Peyer's patch (tissue), 4 donors: Measurements from ENCODE around the gene EXOSC10. TPM values are rescaled to one million over a fixed set of nuclear protein-coding genes. Genes with fewer than 3 reads are reported as not detected.
"Not testable (repeated sequence)": the region's sequence is repeated elsewhere in the genome, so short reads cannot be mapped to it uniquely, and the experiment has no call there.

Experiments
- DNase-seq, 3 donors: peaks; one replicate each; pipeline ENCODE4 v3.0.0-alpha.2; 2017 to 2019
- H3K27ac ChIP-seq, 4 donors: fragments of 200-600 bp; sonication (generic); one replicate each; pipeline ENCODE4 v1.5.1; 2016 to 2019
- H3K27me3 ChIP-seq, 2 donors: fragments of 200-600 bp; sonication (generic); one replicate each; pipeline ENCODE4 v1.5.1; 2019
- H3K36me3 ChIP-seq, 3 donors: fragments of 200-600 bp; sonication (generic); one replicate each; pipeline ENCODE4 v1.5.1; 2016 to 2019
- H3K4me1 ChIP-seq, 4 donors: fragments of 200-600 bp; sonication (generic); one replicate each; pipeline ENCODE4 v1.5.1; 2016 to 2019
- H3K4me3 ChIP-seq, 4 donors: fragments of 200-600 bp; sonication (generic); 1 replicate in 3 of 4; 2 replicates in 1 of 4; pipeline ENCODE4 v1.5.1; 2016 to 2019; ENCODE audit warnings: mild to moderate bottlenecking in 1 of 4
- H3K9me3 ChIP-seq, 4 donors: fragments of 200-600 bp; sonication (generic); one replicate each; pipeline ENCODE4 v1.5.1; 2016 to 2019; ENCODE audit warnings: mild to moderate bottlenecking in 1 of 4
- POLR2A ChIP-seq, 2 donors: fragments of 450-650 bp; IDR thresholded peaks; one replicate each; pipeline ENCODE4 v1.5.1; 2017; ENCODE audit warnings: antibody characterized with exemption in 2 of 2, mild to moderate bottlenecking in 2 of 2, moderate library complexity in 2 of 2
- total RNA-seq, 4 donors: library from RNA; depleted of rRNA; stranded (reverse); fragments of >200 nt; gene quantifications; one replicate each; pipeline ENCODE4 v1.1.0, GENCODE V29; 2016
- TF ChIP-seq, protein P1 (sequence below), 6 experiments: fragments of 450-650 bp in 4 of 6; fragments of 200-600 bp in 2 of 6; sonication (generic) in 1 of 6; IDR thresholded peaks; one replicate each; pipeline ENCODE4 v1.5.1; 2017 to 2019; ENCODE audit warnings: antibody characterized with exemption in 6 of 6, mild to moderate bottlenecking in 3 of 6, moderate library complexity in 1 of 6

The EXOSC10 gene
- total RNA-seq, 4 donors from 2014 or later = 55.0 to 152 (median 71.7) TPM

DNA sequence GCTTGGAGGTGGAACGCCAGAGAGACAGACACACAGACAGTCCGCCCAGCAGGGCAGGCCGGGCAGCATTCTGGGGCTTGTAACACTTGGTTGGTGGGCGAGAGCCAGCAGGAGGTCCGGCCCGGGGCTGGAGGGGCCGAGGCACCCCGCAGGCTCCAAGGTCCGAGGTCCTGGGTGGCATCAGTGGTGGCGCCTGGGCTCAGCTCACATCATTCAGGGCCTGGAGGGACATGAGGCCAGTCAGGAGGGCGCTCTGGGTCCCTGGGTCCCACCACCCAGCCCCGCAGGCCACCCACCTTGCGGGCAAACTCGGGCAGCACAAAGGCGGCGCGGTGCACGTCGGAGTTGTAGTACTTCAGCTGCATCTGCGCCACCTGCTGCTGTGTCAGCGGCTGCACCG, 45.0 kb downstream of the EXOSC10 start:
- H3K27ac ChIP-seq = no peak overlapping the region
- H3K4me3 ChIP-seq = no peak overlapping the region
- TF ChIP-seq, protein P1, sequence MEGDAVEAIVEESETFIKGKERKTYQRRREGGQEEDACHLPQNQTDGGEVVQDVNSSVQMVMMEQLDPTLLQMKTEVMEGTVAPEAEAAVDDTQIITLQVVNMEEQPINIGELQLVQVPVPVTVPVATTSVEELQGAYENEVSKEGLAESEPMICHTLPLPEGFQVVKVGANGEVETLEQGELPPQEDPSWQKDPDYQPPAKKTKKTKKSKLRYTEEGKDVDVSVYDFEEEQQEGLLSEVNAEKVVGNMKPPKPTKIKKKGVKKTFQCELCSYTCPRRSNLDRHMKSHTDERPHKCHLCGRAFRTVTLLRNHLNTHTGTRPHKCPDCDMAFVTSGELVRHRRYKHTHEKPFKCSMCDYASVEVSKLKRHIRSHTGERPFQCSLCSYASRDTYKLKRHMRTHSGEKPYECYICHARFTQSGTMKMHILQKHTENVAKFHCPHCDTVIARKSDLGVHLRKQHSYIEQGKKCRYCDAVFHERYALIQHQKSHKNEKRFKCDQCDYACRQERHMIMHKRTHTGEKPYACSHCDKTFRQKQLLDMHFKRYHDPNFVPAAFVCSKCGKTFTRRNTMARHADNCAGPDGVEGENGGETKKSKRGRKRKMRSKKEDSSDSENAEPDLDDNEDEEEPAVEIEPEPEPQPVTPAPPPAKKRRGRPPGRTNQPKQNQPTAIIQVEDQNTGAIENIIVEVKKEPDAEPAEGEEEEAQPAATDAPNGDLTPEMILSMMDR (IDR thresholded peaks at IDR 0.05) = no peak
- TF ChIP-seq POLR2A (IDR thresholded peaks at IDR 0.05) = no peak
- peaks cover 0 to 19% (median 0%) of the 10 kb centered on the region in 3 donors for H3K36me3 ChIP-seq
- no peaks in the 10 kb centered on the region for H3K27me3 ChIP-seq
- no peaks in the 10 kb centered on the region for H3K9me3 ChIP-seq
- DNase-seq = no peak
- peaks cover 0 to 10% (median 8%) of the 10 kb centered on the region in 4 donors for H3K4me1 ChIP-seq

DNA sequence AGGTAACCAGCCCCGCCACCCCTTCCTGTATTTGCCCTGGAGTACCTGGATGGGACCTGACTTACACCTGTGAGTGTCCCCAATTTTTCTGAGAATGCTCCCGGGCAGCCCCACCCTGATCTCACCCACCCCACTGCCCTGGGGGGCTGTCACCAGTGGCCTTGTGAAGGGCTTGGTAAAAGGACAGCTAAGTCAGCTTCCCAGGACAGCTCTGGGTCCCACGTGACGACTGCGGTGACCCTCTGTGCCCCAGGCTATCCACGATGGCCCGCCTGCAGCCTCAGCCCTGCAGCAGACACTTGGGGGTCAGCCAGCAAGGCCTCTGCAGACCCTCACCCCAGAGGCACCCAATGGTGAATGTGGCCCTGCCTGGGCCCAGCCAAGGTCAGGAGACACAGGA, 45.5 kb downstream of the EXOSC10 start:
- Histone ChIP-seq H3K4me3 (no peak overlapping the region), H3K36me3 (peaks cover 0 to 19% (median 0%) of the 10 kb centered on the region in 3 donors), H3K27ac (no peak overlapping the region), H3K4me1 (peaks cover 0 to 8% (median 7%) of the 10 kb centered on the region in 4 donors), H3K9me3 (no peaks in the 10 kb centered on the region), H3K27me3 (no peaks in the 10 kb centered on the region)
- no peak for TF ChIP-seq POLR2A (IDR thresholded peaks at IDR 0.05)
- TF ChIP-seq, protein P1 (IDR thresholded peaks at IDR 0.05) = no peak
- no peak for DNase-seq

DNA sequence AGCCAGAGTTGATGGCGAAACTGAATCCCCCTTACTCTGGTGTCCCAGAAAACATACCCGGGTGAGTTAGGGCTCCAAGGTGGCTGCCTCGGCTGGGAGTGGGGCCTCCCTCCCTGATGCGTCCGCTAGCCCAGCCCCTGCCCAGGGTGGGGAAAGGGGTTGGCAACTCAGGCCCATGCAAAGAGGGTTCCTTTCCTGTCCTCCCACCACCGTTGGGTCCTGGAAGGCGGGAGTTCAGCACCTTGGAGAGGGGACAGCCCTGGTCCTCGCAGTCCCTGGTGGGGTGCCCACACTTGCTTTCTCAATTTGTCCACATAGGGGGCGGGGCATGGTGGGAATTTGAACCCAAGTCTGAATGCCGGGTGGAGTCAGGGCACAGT, 45.9 kb downstream of the EXOSC10 start:
- Histone ChIP-seq H3K4me3 (no peak overlapping the region), H3K9me3 (no peaks in the 10 kb centered on the region), H3K27me3 (no peaks in the 10 kb centered on the region), H3K36me3 (peaks cover 0 to 19% (median 0%) of the 10 kb centered on the region in 3 donors), H3K27ac (no peak overlapping the region), H3K4me1 (peaks cover 0 to 3% (median 3%) of the 10 kb centered on the region in 4 donors)
- TF ChIP-seq POLR2A (IDR thresholded peaks at IDR 0.05) = no peak
- TF ChIP-seq, protein P1 (IDR thresholded peaks at IDR 0.05) = no peak
- DNase-seq = no peak

DNA sequence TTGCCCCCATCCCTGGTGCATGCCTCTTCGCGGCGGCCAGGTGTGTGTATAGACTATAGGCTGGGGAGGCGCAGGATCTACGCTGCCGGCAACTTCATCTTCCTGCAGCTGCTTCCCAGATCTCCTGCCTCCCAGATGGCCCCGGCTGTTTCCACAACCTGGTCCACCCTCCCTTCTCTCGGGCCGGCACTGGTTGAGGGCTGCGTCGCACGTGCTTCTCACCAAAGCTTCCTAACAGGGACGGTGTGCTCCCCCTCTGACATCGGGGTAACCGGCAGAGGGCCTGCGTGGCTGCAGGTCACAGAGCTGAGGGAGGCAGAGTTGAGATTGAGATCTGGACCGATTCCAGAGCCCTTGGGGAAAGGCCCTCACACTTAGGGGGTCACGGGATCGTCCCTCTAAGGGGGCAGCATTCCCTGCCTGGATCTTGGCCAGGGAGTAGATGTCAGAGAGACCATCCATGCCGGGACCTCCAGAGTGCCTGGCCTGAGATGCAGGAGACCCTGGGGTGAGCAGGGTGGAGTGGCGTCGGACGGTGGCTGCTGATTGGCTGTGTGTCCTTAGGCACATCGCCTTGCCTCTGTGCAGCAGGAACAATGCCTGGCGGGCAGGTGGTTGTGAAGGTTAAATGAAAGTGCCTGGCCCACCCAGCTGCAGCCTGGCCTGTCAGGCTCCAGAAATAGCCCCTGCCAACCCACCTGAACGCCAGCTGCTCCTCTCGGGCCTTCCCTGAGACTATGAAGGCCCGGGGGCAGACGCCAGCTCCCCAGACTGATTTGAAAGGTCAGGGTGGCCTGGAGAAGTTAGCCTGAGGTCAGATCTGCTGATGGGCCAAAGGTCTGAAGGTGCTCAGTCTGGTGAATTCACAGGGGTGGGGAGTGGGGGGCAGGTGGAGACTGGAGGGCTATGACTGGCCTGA, 46.6 kb downstream of the EXOSC10 start:
- H3K27ac ChIP-seq = no peak overlapping the region
- H3K4me1 ChIP-seq = no peaks in the 10 kb centered on the region
- H3K9me3 ChIP-seq = no peaks in the 10 kb centered on the region
- TF ChIP-seq, protein P1 (IDR thresholded peaks at IDR 0.05) = no peak
- TF ChIP-seq POLR2A (IDR thresholded peaks at IDR 0.05) = no peak
- H3K27me3 ChIP-seq = no peaks in the 10 kb centered on the region
- DNase-seq = no peak
- H3K4me3 ChIP-seq = no peak overlapping the region
- peaks cover 0 to 19% (median 0%) of the 10 kb centered on the region in 3 donors for H3K36me3 ChIP-seq

DNA sequence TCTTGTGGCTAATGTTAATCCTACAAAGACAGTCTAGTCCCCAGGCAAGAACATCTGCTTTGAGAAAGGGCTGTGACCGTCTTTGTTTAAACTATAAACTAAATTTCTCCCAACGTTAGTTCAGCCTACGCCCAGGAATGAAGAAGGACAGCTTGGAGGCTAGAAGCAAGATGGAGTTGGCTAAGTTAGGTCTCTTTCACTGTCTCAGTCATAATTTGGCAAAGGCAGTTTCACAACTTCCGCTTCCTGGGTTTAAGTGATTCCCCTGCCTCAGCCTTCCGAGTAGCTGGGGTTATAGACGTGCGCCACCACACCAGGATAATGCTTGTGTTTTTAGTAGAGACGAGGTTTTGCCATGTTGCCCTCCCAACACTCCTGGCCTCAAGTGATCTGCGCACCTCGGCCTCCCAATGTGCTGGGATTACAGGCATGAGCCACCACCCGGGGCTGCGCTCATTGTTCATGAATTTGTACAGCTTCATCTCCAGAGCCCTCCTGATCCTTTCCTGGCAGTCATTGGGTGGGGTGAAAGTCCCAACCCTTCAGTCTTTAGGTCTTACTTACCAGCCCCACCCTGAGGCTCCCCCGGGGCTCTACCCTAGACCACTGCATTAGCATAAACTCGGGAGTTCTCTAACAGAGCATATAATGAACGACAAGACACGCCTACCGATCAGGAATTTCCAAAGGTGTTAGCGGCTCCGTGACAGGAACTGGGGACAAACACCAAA, 47.7 kb downstream of the EXOSC10 start:
- Histone ChIP-seq H3K27ac (no peak overlapping the region), H3K4me1 (no peaks in the 10 kb centered on the region), H3K4me3 (no peak overlapping the region), H3K27me3 (no peaks in the 10 kb centered on the region), H3K36me3 (peaks cover 0 to 19% (median 0%) of the 10 kb centered on the region in 3 donors), H3K9me3 (no peaks in the 10 kb centered on the region)
- TF ChIP-seq, protein P1 (IDR thresholded peaks at IDR 0.05) = no peak
- TF ChIP-seq POLR2A (IDR thresholded peaks at IDR 0.05) = no peak
- DNase-seq = no peak

DNA sequence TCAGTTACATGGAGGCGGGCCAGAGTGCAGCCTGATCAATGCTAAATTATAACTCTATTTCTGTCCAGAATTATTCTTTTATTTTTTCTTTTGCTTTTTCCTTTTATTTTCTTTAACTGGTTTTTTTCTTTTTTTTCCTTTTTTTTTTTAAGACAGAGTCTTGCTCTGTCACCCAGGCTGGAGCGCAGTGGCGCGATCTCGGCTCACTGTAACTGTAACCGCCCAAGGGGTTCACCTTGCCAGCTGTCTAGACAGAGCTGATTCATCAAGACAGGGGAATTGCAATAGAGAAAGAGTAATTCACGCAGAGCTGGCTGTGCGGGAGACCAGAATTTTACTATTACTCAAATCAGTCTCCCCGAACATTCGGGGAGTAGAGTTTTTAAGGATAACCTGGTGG, 48.5 kb downstream of the EXOSC10 start:
- not testable (repeated sequence) for H3K9me3 ChIP-seq, H3K4me3 ChIP-seq, DNase-seq, H3K4me1 ChIP-seq, H3K27ac ChIP-seq, H3K27me3 ChIP-seq
- peaks cover 0 to 14% (median 0%) of the 10 kb centered on the region in 3 donors for H3K36me3 ChIP-seq
